ENCODE data around the gene NEGR1.

The NEGR1 gene

DNA sequence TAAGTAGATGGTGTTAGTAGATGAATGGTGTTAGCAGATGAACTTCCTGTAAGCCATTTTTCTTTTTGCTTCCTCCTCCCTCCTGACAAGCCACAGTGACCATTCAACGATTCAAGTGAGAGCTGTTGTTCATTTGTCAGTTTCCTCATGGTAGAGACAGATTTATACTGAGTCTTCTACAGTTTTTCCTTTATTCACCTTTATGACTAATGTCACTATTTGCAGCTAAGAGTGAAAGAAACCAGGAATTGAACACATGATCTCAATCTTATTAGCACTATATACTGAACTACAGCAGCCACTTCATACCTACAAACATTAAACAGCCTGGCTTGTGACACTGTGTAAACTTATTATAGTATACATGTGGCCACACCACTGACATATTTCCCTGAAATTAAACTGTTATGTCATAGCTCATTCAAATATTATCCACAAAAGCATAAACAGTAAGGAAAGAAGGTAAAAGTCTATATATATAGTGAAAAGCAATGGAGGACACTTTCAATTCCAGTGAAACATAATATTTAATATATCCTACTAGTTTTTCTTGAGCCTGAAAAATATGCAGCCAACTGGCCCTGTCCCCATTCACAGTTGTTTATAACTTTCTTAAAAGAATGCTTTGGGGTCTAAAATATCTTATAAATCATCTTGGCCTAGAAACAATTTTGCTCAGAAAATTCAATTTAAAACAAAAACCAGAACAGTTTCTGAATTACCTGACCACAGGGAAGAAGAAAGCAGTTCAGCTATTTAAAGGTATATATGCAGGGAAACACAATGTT, 634.6 kb downstream of the NEGR1 start:
- Mint-ChIP-seq H3K27ac (no peak overlapping the region), H3K4me3 (no peak overlapping the region), H3K4me1 (no peaks in the 10 kb centered on the region), H3K9me3 (no peaks in the 10 kb centered on the region), H3K27me3 (no peaks in the 10 kb centered on the region), H3K36me3 (no peaks in the 10 kb centered on the region)
- DNase-seq (ENCODE audit: low spot score in 2 of 2), result no peak
- ATAC-seq (ENCODE audit: low read depth), result no peak

DNA sequence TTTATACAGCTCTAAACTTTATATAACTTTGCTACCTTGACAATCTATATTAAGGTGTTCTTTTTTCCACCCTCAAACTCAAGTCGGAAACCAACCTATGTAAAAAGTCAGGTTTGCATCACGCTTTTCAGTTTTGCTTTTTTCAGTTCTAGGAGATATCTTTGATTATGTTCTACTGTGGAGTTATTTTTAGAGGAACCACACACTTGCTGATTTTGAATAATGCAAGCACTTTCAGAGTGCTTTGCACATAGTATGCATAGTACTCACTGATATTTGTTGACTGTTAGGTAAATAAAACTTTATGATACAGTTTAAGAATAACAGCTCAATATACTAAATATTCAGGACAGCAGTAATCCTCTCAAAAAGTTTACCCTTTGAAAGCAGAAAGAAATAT, 637.3 kb downstream of the NEGR1 start:
- no peak overlapping the region for H3K27ac Mint-ChIP-seq
- no peak overlapping the region for H3K4me3 Mint-ChIP-seq
- H3K36me3 Mint-ChIP-seq, result no peaks in the 10 kb centered on the region
- ATAC-seq (ENCODE audit: low read depth), result no peak
- DNase-seq (ENCODE audit: low spot score in 2 of 2), result no peak
- H3K9me3 Mint-ChIP-seq, result peaks cover 2% of the 10 kb centered on the region
- no peaks in the 10 kb centered on the region for H3K4me1 Mint-ChIP-seq
- no peaks in the 10 kb centered on the region for H3K27me3 Mint-ChIP-seq

DNA sequence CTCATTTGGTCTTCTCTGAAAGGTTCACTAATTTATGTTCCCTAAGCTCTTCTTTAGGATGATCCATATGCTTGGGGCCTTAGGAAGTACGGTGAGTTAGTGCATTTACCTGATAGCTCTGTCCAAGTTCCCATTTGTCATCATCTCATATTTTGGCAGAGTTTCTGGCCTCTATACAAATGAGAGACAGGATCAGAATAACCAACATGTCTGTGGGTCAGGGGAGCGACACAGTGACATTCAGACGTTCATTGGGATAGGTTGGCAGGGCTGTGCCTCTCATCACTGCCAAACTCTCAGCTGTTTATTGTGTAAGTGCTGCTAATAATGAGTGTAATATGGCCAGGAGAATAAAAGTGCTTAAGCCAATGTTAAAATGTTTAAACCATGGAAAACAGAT, 640.4 kb downstream of the NEGR1 start:
- Mint-ChIP-seq H3K4me1 (no peaks in the 10 kb centered on the region), H3K27me3 (no peaks in the 10 kb centered on the region), H3K27ac (no peak overlapping the region), H3K36me3 (no peaks in the 10 kb centered on the region), H3K9me3 (peaks cover 2% of the 10 kb centered on the region), H3K4me3 (no peak overlapping the region)
- DNase-seq (ENCODE audit: low spot score in 2 of 2) (no peak), ATAC-seq (ENCODE audit: low read depth) (no peak)

DNA sequence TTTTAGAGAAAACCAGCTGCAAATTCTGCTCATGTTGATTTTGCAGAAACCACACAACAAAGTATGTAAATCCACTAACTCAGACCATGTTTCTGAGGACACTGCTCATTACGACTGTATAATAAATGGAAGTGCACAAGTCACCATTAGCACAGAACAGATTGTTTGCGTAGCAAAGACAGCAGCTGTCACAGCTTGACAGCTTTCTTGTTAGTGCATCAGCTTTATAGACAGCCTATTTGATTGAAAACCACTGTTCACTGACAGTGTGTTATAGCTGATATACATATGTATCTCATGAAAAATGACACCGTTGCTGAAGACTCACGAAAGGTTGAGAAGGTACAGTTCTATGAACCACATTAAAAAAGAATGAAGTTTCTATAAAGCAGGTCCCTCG, 641.3 kb downstream of the NEGR1 start:
- Mint-ChIP-seq H3K4me1 (no peaks in the 10 kb centered on the region), H3K27ac (no peak overlapping the region), H3K36me3 (no peaks in the 10 kb centered on the region), H3K27me3 (no peaks in the 10 kb centered on the region), H3K9me3 (peaks cover 2% of the 10 kb centered on the region), H3K4me3 (no peak overlapping the region)
- no peak for DNase-seq (ENCODE audit: low spot score in 2 of 2)
- ATAC-seq (ENCODE audit: low read depth), result no peak

DNA sequence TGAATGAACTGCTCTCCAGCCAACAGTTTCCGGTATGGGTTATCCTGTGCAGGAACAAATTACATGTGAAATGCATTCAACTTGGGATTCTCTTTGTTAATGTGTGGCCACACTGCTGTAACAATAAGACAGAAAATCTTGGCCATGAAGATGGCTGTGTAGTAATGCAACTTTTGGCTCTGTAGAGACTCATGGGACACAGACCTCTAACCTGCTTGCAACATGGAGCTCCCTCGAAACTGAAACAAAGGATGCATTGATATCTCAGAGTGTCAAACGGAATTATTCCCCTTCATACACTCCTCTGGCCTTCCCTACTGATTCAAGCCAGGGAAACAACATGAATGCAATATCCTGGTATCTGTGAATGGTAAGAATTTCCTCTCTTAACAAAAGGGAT, 642.2 kb downstream of the NEGR1 start:
- Mint-ChIP-seq H3K9me3 (peaks cover 4% of the 10 kb centered on the region), H3K27ac (no peak overlapping the region), H3K4me3 (no peak overlapping the region), H3K27me3 (no peaks in the 10 kb centered on the region), H3K4me1 (no peaks in the 10 kb centered on the region), H3K36me3 (no peaks in the 10 kb centered on the region)
- ATAC-seq (ENCODE audit: low read depth), result no peak
- no peak for DNase-seq (ENCODE audit: low spot score in 2 of 2)

DNA sequence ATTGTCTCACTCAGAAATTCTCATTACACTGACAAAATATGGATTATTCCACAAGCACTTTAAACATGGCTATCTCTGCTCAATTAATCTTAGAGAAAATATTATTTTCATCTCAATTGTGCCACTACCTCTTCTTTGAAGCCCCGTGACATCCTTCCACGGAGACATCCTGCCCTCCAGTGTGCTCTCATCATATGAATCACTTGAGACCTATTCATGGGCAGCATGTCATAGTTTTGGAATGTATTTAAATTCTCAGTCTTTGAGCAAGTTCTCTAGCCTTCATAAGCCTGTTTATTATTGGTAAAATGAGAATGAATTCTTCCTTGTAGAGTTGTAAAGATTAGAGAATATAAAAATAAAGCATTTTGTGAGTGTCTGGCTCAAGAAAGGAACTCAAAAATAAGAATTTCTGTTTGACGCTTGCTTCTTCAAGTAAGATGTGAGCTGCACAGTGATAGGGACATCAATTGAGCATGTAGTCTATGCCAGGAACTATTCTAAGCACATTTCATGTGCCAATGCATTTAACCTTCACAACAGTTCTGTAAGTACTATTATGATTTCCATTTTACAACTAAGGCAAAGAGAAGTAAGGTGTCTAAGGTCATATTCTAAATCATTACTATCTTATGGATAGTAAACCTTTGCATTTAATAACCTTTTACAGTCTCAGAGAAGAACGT, 644.1 kb downstream of the NEGR1 start:
- Mint-ChIP-seq H3K27ac (no peak overlapping the region), H3K9me3 (peaks cover 5% of the 10 kb centered on the region), H3K27me3 (no peaks in the 10 kb centered on the region), H3K4me1 (no peaks in the 10 kb centered on the region), H3K36me3 (no peaks in the 10 kb centered on the region), H3K4me3 (no peak overlapping the region)
- no peak for ATAC-seq (ENCODE audit: low read depth)
- DNase-seq (ENCODE audit: low spot score in 2 of 2), result no peak

DNA sequence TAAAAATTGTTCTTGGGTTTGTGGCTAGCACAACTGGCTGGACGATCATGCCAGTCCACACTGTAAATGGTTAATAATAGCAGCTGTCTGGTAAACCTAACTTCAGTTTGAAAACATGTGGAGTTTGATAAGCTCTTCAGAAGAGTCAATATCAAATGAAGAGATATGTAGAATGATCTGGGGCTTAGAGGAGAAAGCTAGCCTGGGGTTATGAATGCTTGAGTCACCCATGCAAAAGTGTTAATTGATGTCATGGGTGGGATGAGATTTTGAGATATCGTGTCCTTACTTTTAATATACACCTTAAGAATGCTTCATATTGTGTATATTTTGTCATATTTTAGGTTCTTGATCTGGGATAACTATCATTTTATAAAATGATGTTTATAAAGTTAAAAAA, 646.8 kb downstream of the NEGR1 start:
- Mint-ChIP-seq H3K27ac (no peak overlapping the region), H3K4me3 (no peak overlapping the region), H3K27me3 (no peaks in the 10 kb centered on the region), H3K9me3 (peaks cover 3% of the 10 kb centered on the region), H3K4me1 (no peaks in the 10 kb centered on the region), H3K36me3 (no peaks in the 10 kb centered on the region)
- DNase-seq (ENCODE audit: low spot score in 2 of 2) (no peak), ATAC-seq (ENCODE audit: low read depth) (no peak)

DNA sequence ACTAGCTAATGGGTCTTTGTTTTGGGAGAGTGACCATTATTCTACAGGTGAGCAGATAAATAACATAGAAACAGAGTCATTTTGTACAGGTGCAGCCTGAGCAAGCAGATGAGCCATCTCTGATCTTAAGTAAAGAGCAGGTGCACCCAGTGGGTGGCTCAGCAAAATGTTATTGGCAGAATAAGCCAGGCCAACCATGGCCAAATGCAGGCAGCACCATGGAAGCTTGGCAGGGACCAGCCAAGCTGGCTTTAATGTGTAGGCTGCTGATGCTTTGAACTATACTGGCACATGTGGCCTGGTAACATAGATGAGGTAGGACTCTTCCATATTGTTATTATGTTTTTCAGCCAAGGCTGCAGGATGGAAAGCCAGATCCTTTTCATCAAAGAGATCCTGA, 648.2 kb downstream of the NEGR1 start:
- no peak overlapping the region for H3K27ac Mint-ChIP-seq
- H3K36me3 Mint-ChIP-seq, result no peaks in the 10 kb centered on the region
- H3K4me1 Mint-ChIP-seq, result no peaks in the 10 kb centered on the region
- no peaks in the 10 kb centered on the region for H3K27me3 Mint-ChIP-seq
- no peak overlapping the region for H3K4me3 Mint-ChIP-seq
- ATAC-seq (ENCODE audit: low read depth) (no peak), DNase-seq (ENCODE audit: low spot score in 2 of 2) (no peak)
- H3K9me3 Mint-ChIP-seq, result peaks cover 4% of the 10 kb centered on the region

DNA sequence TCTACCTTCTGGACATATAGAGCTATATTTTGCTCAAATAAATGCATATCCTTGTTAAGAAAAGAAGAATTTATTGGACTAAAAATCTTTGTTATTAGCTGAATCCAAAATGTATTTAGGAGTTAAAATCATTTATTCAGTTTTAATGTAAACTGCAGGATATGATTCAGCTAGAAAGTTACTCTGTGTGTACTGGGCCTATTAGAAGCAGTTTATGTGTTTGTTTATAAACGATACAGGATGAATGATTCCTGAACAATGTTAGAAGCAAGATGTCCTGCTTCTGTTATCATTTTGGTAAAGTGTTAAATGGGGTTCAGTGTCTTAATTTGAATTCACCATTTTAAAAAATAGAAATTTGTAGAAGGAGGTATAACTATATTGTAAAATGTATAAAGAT, 652.3 kb downstream of the NEGR1 start:
- Mint-ChIP-seq H3K27me3 (no peaks in the 10 kb centered on the region), H3K4me3 (no peak overlapping the region), H3K27ac (no peak overlapping the region), H3K4me1 (no peaks in the 10 kb centered on the region), H3K36me3 (no peaks in the 10 kb centered on the region), H3K9me3 (peaks cover 1% of the 10 kb centered on the region)
- DNase-seq (ENCODE audit: low spot score in 2 of 2) (no peak), ATAC-seq (ENCODE audit: low read depth) (no peak)

DNA sequence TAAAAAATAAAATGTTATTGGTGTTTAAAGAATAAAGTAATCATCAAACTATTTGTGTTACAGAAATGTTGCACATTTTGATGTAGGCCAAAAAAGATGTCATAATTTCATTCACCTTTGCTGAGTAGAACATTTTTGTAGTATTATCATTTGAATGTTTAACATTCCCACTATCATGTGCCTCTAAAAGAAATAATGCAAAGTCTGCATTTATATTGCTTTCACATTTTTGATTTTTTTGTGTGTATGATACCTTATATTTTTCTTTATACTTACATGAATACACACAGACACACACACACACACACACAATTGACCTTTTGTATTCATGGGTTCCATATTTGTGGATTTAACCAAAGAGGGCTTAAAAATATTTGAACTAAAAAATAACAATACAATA, 657.3 kb downstream of the NEGR1 start:
- Mint-ChIP-seq H3K27ac (no peak overlapping the region), H3K36me3 (no peaks in the 10 kb centered on the region), H3K9me3 (peaks cover 6% of the 10 kb centered on the region), H3K27me3 (no peaks in the 10 kb centered on the region), H3K4me3 (no peak overlapping the region), H3K4me1 (no peaks in the 10 kb centered on the region)
- ATAC-seq (ENCODE audit: low read depth), result no peak
- DNase-seq (ENCODE audit: low spot score in 2 of 2), result no peak

DNA sequence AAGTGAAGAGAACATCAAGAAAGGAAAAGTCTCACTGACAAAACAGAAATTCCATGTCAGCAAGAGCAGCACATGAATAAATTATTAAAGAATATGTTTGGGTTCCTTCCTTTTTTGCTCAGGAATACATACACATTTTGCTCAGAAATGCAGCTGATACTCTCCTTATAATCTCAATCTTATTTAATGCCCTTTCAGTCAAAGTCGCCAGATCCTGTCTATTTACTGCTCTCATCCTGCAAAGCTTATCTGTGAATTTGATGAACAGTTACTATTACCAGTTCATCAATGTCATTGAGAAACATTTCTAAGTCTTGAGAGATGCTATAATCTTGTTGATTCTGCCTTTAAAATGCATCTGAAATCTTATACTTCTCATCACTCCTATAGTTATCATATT, 658.5 kb downstream of the NEGR1 start:
- DNase-seq (ENCODE audit: low spot score in 2 of 2) (no peak), ATAC-seq (ENCODE audit: low read depth) (no peak)
- H3K4me1 Mint-ChIP-seq, result no peaks in the 10 kb centered on the region
- H3K36me3 Mint-ChIP-seq, result no peaks in the 10 kb centered on the region
- no peak overlapping the region for H3K4me3 Mint-ChIP-seq
- no peaks in the 10 kb centered on the region for H3K27me3 Mint-ChIP-seq
- H3K9me3 Mint-ChIP-seq, result peaks cover 5% of the 10 kb centered on the region
- no peak overlapping the region for H3K27ac Mint-ChIP-seq

DNA sequence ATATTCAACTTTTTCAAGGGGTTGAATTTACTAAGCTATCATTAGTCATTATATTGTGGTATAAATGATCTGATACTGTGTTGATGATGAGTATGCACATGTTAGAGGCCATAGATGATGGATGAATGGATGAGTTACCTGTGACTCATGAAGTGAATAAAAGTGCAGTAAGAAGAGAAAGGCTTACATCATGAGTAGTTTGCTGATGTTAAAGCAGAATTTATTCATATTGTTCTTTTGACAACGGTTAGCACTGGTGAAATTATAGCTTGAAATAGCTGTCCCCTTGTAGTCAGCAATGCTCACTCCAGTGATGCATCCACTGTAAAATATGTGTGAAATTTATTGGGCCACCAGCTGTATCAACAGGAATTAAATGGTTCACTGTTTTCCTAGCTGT, 660.6 kb downstream of the NEGR1 start:
- no peak for ATAC-seq (ENCODE audit: low read depth)
- no peaks in the 10 kb centered on the region for H3K36me3 Mint-ChIP-seq
- no peak for DNase-seq (ENCODE audit: low spot score in 2 of 2)

DNA sequence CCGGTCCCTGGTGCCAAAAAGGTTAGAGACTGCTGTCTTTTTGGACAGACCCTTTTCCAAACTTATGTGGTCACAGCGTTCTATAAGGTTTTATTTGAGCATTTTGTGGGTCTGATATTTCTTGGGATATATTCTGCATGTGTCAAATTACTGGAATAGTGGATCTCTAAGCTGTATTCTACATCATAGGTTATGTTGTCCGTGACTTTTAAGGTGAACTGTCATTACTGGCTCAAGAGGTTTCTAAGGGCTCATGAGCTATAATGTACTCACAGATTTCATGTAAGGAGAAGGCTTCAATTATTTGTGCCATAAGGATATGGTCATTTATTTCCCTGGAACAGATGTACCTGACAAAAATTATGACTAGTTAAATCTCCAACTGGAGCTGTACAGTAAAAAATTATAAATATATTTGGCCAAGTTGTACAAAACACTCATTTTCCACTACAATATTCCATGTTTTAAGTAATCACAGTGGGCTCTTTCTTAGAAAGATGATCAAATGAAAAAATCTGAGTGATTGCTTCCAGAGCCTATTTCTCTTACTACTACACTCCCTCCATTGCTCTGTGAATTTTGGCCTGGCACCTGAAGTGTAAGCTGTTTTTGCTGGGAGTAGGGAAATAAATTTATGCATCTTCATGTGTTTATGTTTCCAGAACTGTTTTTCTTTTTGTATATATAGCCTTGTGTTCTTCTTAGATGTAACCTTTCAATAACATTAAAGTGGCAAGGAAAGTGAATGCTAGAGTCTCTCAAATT, 663.4 kb downstream of the NEGR1 start:
- ATAC-seq (ENCODE audit: low read depth) (no peak), DNase-seq (ENCODE audit: low spot score in 2 of 2) (no peak)
- no peaks in the 10 kb centered on the region for H3K27me3 Mint-ChIP-seq
- H3K36me3 Mint-ChIP-seq, result no peaks in the 10 kb centered on the region
- H3K4me3 Mint-ChIP-seq, result no peak overlapping the region
- H3K4me1 Mint-ChIP-seq, result no peaks in the 10 kb centered on the region
- H3K9me3 Mint-ChIP-seq, result peaks cover 3% of the 10 kb centered on the region
- H3K27ac Mint-ChIP-seq, result no peak overlapping the region

More for the DNA sequence above, 660.6 kb downstream of the NEGR1 start:
- Mint-ChIP-seq H3K27me3 (no peaks in the 10 kb centered on the region), H3K4me1 (no peaks in the 10 kb centered on the region), H3K9me3 (peaks cover 5% of the 10 kb centered on the region), H3K27ac (no peak overlapping the region), H3K4me3 (no peak overlapping the region)

DNA sequence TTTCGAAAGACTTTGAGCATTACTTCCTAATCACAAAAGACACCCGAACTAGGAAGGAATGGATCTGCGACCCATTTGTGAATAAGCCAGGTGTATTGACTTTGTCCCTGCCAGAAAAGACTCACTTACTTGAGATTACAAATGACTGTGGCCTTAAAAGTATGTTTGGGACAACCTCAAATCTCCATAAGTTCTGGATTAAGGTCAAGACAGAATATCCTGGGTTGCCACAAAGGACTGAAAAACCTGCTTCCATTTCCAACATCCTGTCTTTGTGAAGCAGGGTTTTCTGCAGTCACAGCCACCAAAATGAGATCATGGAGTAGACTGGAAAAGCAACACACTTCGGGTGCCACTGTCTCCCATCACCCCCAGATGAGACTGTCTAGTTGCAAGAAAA, 664.1 kb downstream of the NEGR1 start:
- no peak for ATAC-seq (ENCODE audit: low read depth)
- H3K36me3 Mint-ChIP-seq, result no peaks in the 10 kb centered on the region
- no peak overlapping the region for H3K27ac Mint-ChIP-seq
- H3K4me3 Mint-ChIP-seq, result no peak overlapping the region
- H3K27me3 Mint-ChIP-seq, result no peaks in the 10 kb centered on the region
- H3K4me1 Mint-ChIP-seq, result no peaks in the 10 kb centered on the region
- no peak for DNase-seq (ENCODE audit: low spot score in 2 of 2)
- H3K9me3 Mint-ChIP-seq, result no peaks in the 10 kb centered on the region

All from memory B cell (primary cell).